GM21529 (cell line): ENCODE measurements around the gene CELF4.

ENCODE experiments used
- ATAC-seq: cut with Tn5 transposase; IDR thresholded peaks from one replicate; pipeline ENCODE4 v1.9.1; 2021; ENCODE audit not compliant: unreplicated experiment

Gene CELF4

DNA sequence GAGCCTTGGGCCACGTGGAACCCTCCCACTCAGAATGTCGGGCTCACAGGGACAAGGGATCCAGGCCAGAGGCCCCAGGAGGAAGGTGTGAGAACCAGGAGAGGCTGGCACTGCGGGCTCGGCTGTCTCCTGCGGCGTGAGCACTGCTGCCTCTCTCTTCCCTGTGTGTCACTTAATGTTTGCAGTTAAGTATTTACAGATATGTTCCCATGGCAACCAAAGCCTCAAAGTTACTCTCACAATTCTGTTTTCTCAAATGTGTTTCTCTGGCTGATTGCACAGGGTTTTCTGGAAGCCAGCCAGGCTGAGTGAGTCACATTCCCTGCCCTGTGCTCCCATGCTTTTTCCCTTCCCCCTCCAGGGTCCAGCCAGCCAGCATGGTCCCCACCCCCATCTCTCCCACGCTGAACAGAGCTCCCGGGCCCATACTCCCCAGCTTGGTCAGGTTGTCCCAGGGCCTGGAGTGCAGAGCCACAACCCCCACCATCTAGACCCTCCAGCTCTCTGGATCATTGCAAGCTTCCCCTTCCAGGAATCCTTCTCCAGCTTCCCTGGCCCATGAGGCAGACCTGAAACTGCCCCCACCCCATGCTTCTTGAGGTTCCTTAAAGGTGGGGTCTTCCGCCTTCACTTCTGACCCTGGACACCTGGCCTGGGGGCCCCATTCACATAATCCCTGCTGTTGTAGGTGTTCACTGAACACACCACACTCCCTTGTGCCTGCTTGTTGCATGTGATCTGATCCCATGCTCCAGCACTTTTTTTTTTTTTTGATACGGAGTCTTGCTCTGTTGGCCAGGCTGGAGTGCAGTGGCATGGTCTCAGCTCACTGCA is 265.9 kb downstream of the CELF4 start:
- peak; percentile 60 for ATAC-seq

DNA sequence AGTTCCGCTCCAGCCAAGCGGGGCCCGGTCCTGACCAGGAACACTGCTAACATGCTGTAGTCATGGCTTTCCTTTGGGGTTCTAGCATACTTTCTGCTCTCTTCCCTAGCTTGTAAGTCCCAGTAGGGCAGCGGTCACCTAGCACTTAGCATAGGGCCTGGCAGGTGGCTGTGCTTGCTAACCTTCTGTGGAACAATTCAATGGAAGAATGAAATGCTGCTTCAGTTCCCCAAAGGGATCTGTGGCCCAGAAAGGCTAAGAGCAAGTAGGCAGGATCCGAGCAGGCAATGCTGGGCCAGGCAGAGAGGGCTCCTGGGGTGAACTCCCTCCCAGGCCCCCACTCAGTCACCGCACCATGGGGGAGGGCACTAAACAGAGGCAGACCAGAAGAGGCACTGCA is 266.8 kb downstream of the CELF4 start:
- ATAC-seq, result no peak

DNA sequence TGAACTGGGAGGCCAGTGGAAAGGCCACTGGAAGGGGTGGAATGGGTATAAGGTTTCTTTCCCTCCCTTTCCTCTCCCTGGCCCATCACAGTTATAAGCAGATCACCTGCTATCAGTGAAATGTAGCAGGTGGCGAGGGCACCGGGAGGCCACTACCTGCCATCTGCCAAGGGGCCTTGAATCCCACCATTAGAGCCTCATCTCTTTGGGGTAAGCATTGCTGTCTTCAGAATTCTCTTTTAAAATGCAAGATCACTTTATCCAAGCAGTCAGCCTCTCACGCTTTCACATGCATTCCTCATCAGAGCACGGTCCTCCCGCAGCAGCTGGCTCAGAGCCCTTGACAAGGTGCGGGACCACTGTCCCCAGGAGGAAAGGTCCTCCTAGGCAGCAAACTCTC is 268.5 kb downstream of the CELF4 start:
- no peak for ATAC-seq

DNA sequence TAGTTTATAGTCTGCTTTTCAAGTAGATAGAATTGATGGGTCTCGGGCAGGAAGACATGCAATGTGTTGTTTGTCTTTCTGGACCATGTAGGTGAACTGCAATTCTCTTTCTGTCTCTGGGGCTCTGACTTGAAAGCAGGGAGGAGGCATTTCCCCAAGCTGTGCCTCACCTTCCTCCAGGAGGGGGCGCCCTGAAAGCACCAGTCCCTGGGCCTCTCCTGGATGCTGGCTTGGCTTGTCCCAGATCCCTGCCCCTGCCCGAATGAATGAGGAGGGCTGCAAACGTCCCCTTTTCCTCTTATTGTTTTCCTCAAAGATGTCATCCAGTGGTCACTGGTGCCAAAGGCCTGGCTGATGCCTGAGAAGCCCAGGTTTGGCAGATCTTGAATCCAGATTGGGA is 270.6 kb downstream of the CELF4 start:
- no peak for ATAC-seq

DNA sequence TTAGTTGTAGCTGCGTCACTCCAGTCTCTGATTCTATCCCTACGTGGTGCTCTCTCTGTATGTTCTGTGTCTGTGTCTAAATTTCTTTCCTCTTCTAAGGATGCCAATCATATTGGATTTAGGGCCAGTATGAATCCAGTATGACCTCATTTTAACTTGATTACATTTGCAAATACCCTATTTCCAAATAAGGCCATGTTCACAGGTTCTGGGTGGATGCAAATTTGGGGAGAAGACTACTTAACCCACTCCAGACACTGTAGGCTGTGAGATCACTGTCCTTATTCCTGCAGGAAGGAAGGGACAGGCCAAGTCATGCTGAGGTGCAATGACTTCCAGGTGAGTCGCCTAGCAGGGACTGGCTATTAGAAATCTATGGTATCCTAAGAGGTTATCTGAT is 272.2 kb downstream of the CELF4 start:
- ATAC-seq, result no peak

DNA sequence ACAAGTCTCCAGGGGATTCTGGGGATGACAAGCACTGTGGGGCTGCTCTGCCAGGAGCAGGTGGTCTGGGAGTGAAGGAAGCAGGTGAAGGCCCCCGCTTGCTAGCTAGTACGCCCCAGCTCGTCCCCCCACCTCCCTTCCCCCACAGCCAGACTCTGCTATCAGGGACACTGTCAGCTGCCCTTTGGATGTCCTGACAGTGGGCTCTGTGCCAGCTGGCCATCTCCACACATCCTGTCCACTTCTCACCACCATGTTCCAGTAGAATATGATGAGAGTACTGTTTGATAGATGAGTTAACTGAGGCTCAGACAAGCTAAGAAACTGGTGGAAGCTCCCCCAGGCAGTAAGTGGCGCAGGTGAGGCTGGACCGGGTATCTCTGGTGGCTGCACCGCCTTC is 276.2 kb downstream of the CELF4 start:
- ATAC-seq, result no peak

DNA sequence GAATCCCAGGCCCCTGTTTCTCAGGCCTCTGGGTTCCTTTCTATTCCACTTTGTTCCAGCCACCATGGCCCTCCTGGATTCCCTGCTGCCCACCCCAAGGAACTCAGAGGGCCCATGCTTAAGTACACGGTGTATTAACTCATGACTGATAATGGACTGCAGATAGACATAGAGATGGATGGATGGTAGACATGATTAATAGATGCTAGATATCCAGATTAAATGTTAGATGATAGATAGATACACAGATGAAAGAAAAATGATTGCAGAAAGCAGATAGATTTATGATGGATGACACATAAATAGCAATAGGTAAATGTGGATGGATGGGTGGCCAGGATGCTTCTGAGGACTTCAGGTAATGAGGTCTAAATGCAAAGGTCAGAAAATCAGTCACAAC is 278.0 kb downstream of the CELF4 start:
- ATAC-seq, result no peak

DNA sequence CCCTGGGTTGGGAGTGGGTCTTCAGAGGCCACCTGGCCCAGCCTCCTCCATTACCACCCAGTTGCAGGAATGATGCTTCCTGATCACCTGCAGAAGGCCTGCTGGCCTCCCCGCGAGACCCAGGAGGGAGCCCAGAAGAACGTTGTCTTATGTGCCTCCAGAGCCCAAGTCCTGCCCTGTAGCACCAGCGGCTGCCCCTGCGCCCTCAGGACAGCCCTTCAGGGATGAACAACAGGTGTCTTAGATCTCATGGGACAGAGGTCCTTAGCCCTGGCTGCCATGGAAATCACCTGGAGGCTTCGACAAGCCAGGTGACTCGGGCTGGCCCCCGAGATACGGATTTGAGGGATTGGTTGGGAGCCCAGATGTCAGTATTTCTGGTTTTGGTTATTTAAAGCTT is 278.8 kb downstream of the CELF4 start:
- no peak for ATAC-seq

DNA sequence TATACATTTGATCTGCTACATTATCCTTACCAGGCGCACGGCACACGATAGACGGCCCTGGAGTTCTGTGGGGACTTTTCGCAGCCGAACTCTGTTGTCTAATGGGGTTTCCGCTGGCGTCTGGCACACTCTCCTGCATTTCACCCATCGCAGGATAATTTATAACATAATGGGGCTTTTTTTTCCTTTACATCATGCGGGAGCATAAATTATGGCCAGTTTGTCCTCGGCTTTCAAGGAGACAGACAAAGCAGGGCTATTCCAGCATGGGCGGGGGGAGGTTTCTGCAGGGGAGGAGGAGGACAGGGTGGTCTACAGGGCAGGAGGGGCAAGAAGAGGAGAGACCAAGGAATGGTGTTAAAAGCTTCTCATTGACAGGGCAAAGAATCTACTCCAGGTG is 279.8 kb downstream of the CELF4 start:
- no peak for ATAC-seq

DNA sequence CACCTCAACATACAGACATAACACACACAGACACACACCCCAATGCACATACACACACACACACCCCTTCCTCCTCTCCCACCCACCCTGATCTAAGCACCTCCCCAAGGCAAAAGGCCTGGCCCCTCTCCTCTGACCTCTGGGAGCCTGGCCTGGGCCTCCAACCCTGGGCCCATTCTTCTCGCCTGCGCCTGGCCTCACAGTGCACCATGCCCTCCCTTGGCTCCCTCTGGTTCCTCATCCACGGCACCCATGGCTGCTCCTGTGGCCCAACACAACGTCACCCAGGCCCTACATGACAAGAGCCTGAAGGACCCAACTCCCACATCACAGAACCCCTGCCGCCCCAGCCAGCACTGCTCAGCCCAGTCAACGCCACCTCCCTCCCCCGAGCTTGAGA is 281.3 kb downstream of the CELF4 start:
- no peak for ATAC-seq

DNA sequence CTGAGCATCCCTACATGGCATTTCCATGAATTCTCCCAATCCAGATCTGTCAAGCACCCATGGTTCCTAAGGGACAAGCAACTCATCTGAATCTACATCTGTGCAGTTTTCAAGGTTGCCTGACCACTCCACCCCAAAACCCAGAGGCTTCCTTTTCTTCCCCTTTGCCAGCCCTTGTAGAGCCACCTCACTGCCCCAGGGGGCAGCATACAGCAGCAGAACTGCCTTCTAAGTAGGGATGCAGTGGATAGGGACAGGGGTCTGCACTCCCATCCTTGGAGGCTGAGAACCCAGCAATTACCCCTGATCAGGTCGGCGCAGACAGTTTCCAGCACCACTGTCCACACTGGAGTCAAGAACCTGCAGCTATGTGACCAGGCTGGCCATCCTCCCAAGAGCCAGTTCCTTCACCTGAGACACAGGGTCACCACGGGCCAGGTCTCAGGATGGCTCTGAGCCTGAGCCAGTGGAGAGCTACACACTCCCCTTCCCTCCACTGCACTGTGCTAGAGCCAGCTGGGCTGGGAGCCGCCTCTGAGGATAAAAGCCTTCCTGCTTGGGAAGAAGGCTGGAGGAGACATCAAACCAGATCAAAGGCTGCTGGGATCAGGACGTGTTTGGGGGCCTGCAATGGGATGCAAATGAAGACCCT is 283.1 kb downstream of the CELF4 start:
- ATAC-seq, result no peak

DNA sequence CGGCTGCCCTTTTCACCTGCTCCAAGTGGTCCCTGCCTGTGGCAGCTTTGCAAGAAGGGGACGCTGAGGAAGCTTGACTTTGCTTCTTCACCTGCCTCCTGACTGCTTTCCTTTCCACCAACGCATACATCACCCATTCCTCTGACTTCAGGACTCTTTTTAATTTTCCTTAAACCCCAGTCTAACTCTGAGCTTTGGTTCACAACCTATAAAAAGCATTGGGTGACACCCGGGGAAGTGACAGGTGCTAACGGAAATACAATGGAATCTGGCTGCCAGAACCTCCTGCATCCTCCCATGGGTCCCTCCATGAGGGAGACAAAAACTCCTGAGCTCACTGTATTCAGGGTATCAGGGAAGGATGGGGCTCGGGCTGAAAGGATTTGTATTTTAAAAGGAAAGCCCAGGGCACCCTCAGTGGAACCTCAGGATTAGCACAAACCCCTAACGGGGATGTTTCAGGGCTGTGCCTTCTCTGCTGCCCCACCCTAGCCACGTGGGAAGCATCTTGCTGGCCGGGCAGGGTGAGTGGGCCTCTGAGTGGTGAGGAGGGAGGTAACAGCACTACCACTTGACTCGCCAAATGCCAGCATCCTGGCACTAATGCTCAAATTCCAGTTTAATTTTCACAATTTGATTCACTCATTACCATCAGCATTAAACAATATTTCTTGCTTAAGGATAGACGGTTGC is 284.8 kb downstream of the CELF4 start:
- no peak for ATAC-seq

DNA sequence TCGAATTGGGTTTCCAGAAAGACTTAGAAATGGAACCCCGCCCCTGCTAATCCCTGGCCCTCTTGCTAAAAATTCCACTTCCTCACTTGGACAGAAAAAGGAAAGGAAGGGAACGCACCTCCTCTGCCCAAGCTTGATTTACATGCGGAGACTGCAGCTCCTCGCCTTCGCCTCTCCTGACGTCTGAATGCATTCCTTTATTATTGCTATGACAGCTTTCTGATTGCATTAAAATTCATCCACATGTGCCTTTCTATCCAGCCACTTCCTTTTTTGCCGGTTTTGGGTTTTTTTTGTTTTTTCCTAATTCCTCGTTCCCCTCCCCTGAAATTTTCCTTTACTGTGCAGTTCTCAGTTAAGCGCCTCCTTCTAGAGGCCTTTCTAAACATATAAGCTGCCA is 287.8 kb downstream of the CELF4 start:
- ATAC-seq, result no peak

DNA sequence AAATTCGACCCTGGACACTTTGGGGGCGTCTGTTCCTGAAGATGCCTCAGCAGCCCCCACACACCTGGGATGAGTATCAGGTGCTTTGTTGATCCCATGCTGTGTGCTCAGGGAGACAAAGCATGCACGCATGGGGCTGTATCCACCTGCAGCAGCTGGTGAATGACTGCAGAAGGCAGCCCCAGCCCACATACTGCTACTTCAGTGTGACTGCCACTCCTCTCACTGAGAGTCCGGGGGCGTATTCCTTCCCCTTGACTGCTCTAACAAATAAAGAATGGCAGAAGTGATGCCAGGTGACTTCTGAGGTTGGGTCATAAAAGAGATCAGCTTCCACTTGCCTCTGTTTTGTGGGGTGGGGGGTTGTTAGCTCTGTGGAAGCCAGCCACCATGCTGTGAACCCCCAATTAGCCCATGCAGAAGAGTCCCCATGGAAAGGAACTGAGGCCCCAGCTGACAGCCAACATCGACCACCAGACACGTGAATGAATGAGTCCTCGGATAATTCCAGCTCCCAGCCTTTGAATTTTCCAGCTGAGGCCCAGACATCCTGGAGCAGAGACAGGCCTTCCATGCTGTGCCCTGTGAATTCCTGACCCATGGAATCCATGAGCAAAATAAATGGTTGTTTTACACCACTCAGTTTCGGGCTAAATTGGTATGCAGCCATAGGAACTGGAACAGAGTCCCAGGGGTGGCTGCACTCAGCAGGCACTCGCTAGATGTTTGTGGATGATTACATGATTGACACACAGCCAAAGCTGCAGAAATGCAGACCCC is 289.3 kb downstream of the CELF4 start:
- no peak for ATAC-seq

DNA sequence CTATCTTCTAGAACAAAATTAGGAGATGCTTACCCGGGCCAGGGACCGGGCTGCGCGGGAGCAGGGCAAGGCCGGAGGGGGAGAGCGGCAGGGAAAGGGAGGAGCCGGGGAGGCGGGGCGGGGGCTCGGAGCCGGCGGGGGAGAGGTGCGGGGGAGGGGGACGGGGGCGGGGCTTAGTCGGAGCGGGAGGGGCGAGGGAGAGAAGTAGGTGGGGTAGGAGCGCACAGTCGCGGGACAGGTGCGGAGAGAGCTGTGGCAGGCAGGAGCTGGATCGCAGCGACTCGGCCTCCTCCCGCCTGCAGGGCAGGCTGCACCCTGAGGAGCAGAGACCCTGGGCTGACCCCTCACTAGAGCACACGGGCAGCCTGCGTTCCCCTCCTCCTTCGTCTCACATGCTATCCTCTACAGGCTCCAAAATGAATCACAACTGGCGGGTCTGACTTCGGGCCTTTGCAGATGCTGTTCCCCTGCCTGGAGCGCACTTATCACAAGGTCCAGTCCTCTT is 290.3 kb downstream of the CELF4 start:
- no peak for ATAC-seq

DNA sequence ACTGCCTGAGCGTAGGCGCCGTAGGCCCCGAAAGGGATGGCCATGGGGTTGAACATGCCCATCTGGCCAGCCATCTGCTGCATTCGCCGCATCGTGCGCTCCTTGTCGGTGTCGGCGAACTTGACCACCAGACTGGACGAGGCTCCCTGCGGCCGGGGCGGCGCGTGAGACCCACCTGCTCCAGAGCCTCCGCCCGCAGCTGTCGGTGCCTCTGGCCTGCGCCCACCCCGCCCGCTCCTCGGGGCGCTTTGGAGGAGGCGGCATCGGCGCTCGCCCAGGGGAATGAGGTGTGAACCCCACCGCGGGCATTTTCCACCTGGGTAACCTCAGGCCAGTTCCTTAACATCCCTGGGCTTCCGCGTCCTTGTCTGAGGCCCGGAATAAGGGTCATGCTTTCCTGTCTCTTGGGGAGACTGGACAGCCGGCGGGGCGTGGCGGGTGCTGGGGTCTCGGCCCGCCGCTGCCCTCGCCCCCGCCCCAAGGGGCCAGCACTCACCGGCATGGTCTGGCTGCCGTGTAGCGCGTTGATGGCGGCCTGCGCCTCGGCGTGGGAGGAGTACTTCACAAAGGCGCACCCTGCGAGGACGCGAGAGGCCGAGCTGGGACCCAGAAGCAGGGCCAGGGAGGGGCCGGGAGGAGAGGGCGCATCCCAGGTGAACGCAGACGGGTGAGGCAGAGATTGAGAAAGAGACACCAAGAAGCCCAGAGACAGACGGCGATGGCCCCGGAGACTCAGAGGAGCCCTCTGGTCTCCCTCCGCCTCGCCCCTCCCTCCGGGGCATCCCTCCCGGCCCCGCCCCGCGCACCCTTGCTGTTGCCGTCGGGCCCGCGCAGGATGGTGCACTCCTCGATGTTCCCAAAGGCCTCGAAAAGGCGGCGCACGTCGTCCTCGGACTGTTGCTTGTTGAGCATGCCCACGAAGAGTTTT is 291.0 kb downstream of the CELF4 start:
- no peak for ATAC-seq

DNA sequence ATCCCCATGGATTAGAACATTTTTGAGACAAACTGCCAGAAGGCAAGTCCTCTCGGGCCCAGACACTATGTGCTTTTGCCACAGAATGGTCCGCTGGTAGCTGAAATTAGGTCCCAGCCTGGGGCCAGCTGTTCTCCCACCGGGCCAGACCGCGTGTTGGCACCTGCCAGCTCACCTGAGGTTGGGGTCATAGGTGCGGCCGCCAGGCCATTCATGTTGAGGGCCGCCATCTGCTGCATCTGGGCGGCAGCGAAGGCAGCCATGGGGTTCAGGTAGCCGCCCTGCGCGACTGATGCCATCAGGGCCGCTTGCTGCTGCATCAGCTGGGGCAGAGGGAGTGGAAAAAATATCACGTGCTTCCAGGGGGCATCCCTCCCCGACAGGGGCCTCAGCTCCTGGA is 292.8 kb downstream of the CELF4 start:
- no peak for ATAC-seq

DNA sequence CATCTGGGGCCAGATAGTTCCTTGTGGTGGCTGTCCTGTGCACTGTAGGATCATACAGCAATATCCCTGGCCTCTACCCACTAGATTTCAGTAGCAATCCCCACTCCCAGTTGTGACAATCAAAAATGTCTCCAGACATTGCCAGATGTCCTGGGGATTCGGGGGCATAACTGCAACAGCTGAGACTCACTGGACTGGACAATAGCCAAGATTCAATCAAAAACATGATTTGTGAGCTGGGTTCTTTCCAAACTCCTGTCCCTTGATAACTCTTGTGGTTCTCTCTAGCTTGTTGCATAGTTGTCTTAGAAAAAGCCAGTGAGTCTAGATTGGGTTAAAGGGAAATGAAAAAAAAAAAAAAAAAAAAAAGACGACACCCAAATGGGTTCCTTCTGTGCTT is 293.4 kb downstream of the CELF4 start:
- ATAC-seq, result no peak

DNA sequence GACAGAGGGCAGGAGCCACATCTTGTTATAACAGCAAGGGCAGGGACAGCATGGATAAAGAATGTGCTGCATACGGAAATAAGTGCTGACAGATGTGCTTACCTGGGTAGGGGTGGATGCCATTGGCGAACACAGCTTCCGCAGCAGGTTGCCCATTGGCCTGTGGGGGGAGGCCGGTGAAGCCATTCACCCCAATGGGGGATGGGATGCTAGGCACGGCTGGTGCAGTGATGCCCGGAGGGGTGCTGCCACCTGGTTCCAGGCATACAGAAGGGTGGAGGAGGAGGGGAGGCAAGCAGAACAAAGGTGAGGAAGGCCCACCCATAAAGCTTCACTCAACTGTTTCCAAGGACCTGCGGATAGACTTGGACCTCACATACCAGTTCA is 294.9 kb downstream of the CELF4 start:
- no peak for ATAC-seq

DNA sequence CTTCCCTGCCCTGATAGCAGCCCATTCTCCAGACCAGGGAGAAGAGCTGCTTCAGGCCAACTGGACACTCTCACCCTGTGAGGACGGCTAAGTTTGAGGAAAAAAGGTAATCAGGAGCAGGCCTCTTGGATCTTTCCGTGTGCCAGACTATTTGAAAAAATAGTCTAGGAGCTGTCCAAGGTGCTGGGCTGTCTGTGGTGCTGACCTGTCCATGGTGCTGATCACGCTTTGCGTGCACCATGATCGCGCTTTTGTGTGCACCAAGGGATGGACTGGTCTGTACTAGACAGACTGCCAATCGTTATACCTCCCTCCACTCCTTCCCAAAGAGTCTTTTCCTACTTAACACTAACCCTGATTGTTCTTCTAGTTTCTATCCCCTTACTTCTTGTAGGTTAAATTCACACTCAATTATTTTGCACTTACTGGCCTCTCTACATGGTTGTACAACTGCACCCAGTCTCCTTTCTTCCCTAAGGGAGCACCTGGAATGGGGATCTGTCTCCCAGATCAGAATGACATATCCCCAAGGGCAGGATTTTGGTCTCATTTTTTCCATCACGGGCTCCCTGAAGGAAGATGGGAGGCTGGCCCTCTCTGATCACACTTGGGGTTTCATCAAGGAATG is 295.4 kb downstream of the CELF4 start:
- ATAC-seq, result no peak
